ENCODE data around the gene NFE2L1. TPM values are rescaled to one million over a fixed set of nuclear protein-coding genes. Genes with fewer than 3 reads are reported as not detected.

Gene NFE2L1
- total RNA-seq, 5 donors from 2014 or later (not counting 1 experiment from before 2014, with no cell fraction given) = 30.3 to 61.6 (median 43.9) TPM

DNA sequence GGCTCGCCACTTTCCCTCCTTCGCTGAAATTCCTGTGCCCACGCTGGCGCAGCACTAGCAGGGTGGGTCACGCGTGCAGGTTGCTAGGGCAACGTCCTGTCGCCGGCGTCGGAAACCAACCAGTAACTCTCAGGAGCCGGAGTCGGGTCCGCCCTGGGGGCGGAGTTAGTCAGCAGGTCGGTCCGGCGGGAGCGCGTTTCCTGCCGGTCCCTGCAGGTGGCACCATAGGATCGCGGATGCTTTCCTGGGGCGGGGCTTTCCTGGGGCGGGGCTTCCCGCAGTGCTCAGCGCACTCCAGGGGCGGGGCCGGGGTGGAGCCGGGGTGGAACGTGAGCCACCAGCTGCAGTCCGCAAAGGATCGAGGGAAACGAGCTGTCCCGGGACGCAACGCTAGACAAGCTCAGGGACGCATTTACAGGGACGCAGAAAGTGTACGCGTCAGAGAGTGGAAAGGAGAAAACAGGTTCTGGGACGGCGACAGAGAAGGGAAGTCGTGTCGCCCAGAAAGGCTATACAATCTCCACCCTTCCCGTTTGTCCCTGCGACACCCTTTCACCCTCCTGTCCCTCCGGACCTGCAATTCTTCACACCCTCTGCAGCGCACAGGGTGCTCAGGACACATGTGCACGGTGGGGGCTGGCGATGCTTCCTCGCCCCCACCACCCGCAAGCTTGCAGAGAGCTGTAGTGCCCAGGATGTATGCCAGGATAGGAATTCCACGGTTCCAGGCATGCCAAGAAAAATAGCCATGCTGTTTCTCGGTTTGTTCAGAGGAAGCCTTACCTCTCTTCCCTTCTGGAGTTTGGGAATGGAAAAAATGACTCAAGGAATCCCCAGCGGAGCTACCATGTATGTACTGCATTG lies 22.9 kb upstream of the NFE2L1 start:
- Histone ChIP-seq H3K4me3 (ENCODE audit: control insufficient read depth in 1 of 2, extremely low read depth in 1 of 2, low read length in 1 of 2) (peak overlapping the region; percentile 49 to 84), H3K9me3 (no peaks in the 10 kb centered on the region), H3K27ac (ENCODE audit: low read length) (no peak overlapping the region), H3K4me1 (ENCODE audit: control insufficient read depth in 1 of 2, extremely low read depth in 1 of 2, insufficient read depth in 2 of 2, low read length in 2 of 2) (peaks cover 20 to 36% of the 10 kb centered on the region in 2 experiments), H3K36me3 (ENCODE audit: control insufficient read depth in 2 of 2, extremely low read depth in 1 of 2, insufficient read depth in 1 of 2, low read length in 1 of 2) (no peaks in the 10 kb centered on the region), H3K27me3 (replicated peaks in 1 of 2; ENCODE audit: control insufficient read depth in 2 of 2, extremely low read depth in 1 of 2, insufficient read depth in 2 of 2, low read length in 1 of 2) (peaks cover 0 to 68% of the 10 kb centered on the region in 2 experiments)
- ATAC-seq (replicated peaks in 1 of 4) = peak; percentile 90 to 95 (median 92)
- WGBS (ENCODE audit: insufficient coverage) = 0% methylated on average over 41 of the region's 56 CpGs
- peaks cover 28 to 35% (median 32%) of the 10 kb centered on the region in 3 donors for H3K4me1 Mint-ChIP-seq
- peak overlapping the region; percentile 81 to 90 for H3K27ac Mint-ChIP-seq
- peak; percentile 92 to 99 (median 97) for DNase-seq
- H3K27me3 Mint-ChIP-seq = peaks cover 32 to 34% of the 10 kb centered on the region in 2 donors
- ChIA-PET POLR2A (no interaction called here), CTCF (interaction anchor here (0.6 to 2.6 kb wide), 20 partner anchors 11 to 764 kb away, joined by 3 to 37 read pairs (median 4); partner anchors contain the start of genes NFE2L1 (in 1 of the 2) and PNPO (in 1 of the 2))
- no peaks in the 10 kb centered on the region for H3K9me3 Mint-ChIP-seq
- no peaks in the 10 kb centered on the region for H3K36me3 Mint-ChIP-seq
- H3K4me3 Mint-ChIP-seq = peak overlapping the region; percentile 79 to 90 (median 86)

DNA sequence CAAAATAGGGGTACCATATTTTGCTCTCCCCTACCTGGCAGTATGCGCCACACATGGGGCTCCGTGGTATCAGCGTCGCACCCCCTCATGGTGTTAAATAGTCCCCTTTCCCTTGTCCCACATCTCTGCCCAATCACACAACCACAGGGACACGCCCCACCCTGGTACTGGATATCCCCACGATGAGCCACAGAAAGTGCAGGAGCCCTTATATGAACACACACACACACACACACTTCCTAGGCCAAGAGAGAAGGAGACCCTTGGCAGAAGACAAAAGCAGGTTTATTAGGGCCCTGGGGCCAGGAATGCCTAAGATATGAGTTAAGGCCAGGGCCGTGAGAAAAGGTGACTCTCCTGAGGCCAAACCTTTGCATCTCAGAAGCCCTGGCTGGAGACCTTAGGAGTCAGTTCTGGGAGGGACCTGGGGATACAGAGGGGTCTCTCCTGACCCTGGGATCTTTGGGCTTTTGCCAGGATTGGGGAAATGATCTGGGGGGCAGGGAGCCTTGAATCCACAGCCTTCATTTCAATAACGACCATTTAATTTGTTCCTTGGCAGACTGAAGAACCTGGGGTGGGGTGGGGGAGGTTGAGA lies 22.2 kb upstream of the NFE2L1 start:
- peaks cover 20 to 36% of the 10 kb centered on the region in 2 experiments for H3K4me1 ChIP-seq (ENCODE audit: control insufficient read depth in 1 of 2, extremely low read depth in 1 of 2, insufficient read depth in 2 of 2, low read length in 2 of 2)
- WGBS (ENCODE audit: insufficient coverage) = 43% methylated on average over 7 of the region's 8 CpGs
- H3K27me3 Mint-ChIP-seq = peaks cover 37% of the 10 kb centered on the region in 2 donors

DNA sequence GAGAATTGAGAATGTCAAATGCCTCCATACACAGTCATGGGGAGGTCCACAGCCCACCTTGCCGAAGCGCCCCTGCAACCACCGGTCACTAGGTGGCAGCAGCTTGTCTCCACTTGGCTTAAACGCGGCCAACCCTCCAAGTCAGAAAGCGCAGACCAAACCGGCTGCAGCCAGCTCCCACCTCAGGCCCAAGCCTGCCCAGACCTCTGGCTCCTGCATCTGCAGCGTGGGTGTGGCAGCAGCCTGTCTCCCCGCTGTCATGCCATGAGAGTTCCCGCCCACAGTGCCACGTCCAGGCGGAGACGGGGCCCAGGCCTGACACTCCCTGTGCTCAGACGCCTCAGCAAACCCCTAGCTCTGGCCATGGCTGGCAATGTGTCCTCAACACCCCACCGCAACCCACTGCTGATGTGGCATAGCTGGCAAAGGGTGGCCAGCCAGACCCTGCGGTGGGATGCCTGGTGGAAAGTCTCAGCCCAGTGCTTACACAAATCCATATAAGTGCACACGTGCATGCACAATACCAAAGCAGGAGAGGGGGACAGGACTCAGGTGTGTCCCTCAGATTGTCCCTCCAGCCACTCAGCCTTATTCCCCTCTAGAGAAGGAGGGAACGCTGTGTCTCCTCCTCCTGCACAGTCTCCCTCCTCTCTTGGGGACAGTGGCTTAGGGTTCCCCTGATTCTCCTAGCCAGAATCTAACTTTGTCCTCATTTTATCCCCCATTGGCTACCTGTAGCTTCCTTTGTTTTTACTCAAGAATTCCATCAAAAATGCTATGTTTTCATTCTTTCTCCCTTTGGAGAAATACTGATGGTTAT lies 21.4 kb upstream of the NFE2L1 start:
- H3K9me3 Mint-ChIP-seq = no peaks in the 10 kb centered on the region
- H3K4me1 ChIP-seq (ENCODE audit: control insufficient read depth in 1 of 2, extremely low read depth in 1 of 2, insufficient read depth in 2 of 2, low read length in 2 of 2) = peaks cover 20 to 36% of the 10 kb centered on the region in 2 experiments
- no peak overlapping the region for H3K4me3 ChIP-seq (ENCODE audit: control insufficient read depth in 1 of 2, extremely low read depth in 1 of 2, low read length in 1 of 2)
- ChIA-PET CTCF (interaction anchor here (0.5 to 2.6 kb wide), 14 partner anchors 9 to 610 kb away, joined by 3 to 37 read pairs (median 5); partner anchors contain the start of gene NFE2L1 (in 1 of the 2)), POLR2A (no interaction called here)
- peak overlapping the region in 1 of 3 donors; percentile 90 for H3K4me3 Mint-ChIP-seq
- no peaks in the 10 kb centered on the region for H3K9me3 ChIP-seq
- H3K27me3 Mint-ChIP-seq = peaks cover 32 to 36% of the 10 kb centered on the region in 2 donors
- DNase-seq (peak; percentile 38 to 82 (median 62)), ATAC-seq (replicated peaks in 1 of 4) (no peak)
- WGBS (ENCODE audit: insufficient coverage) = 36% methylated on average over 15 of the region's 18 CpGs
- no peak overlapping the region for H3K27ac ChIP-seq (ENCODE audit: low read length)
- no peaks in the 10 kb centered on the region for H3K36me3 Mint-ChIP-seq
- peaks cover 28 to 35% (median 32%) of the 10 kb centered on the region in 3 donors for H3K4me1 Mint-ChIP-seq
- H3K27me3 ChIP-seq (replicated peaks in 1 of 2; ENCODE audit: control insufficient read depth in 2 of 2, extremely low read depth in 1 of 2, insufficient read depth in 2 of 2, low read length in 1 of 2) = peaks cover 0 to 65% of the 10 kb centered on the region in 2 experiments
- H3K27ac Mint-ChIP-seq = no peak overlapping the region
- H3K36me3 ChIP-seq (ENCODE audit: control insufficient read depth in 2 of 2, extremely low read depth in 1 of 2, insufficient read depth in 1 of 2, low read length in 1 of 2) = no peaks in the 10 kb centered on the region

More for the DNA sequence above, 22.2 kb upstream of the NFE2L1 start:
- POLR2A ChIA-PET = no interaction called here
- ATAC-seq (replicated peaks in 1 of 4) (no peak), DNase-seq (no peak)
- Mint-ChIP-seq H3K27ac (no peak overlapping the region), H3K9me3 (no peaks in the 10 kb centered on the region), H3K4me3 (peak overlapping the region; percentile 49 to 90 (median 79)), H3K4me1 (peaks cover 28 to 35% (median 32%) of the 10 kb centered on the region in 3 donors), H3K36me3 (no peaks in the 10 kb centered on the region)
- H3K9me3 ChIP-seq = no peaks in the 10 kb centered on the region
- peak overlapping the region in 1 of 2 donors; percentile 49 for H3K4me3 ChIP-seq (ENCODE audit: control insufficient read depth in 1 of 2, extremely low read depth in 1 of 2, low read length in 1 of 2)
- peaks cover 0 to 70% of the 10 kb centered on the region in 2 experiments for H3K27me3 ChIP-seq (replicated peaks in 1 of 2; ENCODE audit: control insufficient read depth in 2 of 2, extremely low read depth in 1 of 2, insufficient read depth in 2 of 2, low read length in 1 of 2)
- H3K27ac ChIP-seq (ENCODE audit: low read length) = no peak overlapping the region
- CTCF ChIA-PET = interaction anchor here (0.5 to 2.6 kb wide), 24 partner anchors 10 to 763 kb away, joined by 3 to 37 read pairs (median 4); partner anchors contain the start of genes NFE2L1 (in 1 of the 2) and PNPO (in 1 of the 2)
- no peaks in the 10 kb centered on the region for H3K36me3 ChIP-seq (ENCODE audit: control insufficient read depth in 2 of 2, extremely low read depth in 1 of 2, insufficient read depth in 1 of 2, low read length in 1 of 2)

DNA sequence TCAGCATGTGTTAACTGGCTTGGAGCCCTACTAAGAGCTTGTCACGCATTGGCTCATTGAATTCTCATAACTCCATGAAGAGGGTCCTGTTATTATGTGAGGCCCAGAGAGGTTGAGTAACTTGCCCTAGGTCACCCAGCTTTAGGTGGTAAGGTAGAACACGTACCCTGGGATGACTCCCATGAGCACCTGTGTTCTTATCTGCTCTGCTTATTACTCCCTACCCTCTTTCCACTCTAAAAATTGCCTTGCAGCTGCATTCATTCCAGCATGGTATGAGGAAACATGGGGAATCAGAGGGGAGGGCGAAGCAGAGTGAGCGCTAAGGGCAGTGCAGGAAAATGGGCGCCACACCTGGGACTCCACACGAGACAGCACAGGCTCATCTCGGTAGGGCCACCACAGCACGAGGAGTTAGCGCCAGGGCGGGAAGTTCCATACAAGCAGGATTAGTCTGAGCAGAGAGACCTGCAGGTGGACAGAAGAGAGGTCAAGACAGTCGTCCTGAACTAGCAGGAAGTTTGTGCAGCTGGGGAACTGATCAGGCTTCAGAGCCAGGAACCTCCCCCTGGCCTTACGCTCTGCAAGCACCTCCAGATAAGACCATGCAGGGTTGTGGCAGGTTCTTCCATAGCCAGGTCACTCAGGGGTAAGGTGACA lies 20.7 kb upstream of the NFE2L1 start:
- no peak for DNase-seq
- 92% methylated on average over 9 of the region's 12 CpGs for WGBS (ENCODE audit: insufficient coverage)
- peaks cover 28 to 35% (median 32%) of the 10 kb centered on the region in 3 donors for H3K4me1 Mint-ChIP-seq
- POLR2A ChIA-PET = no interaction called here
- Histone ChIP-seq H3K27me3 (replicated peaks in 1 of 2; ENCODE audit: control insufficient read depth in 2 of 2, extremely low read depth in 1 of 2, insufficient read depth in 2 of 2, low read length in 1 of 2) (peaks cover 0 to 68% of the 10 kb centered on the region in 2 experiments), H3K4me1 (ENCODE audit: control insufficient read depth in 1 of 2, extremely low read depth in 1 of 2, insufficient read depth in 2 of 2, low read length in 2 of 2) (peaks cover 20 to 36% of the 10 kb centered on the region in 2 experiments), H3K9me3 (no peaks in the 10 kb centered on the region), H3K4me3 (ENCODE audit: control insufficient read depth in 1 of 2, extremely low read depth in 1 of 2, low read length in 1 of 2) (no peak overlapping the region), H3K27ac (ENCODE audit: low read length) (no peak overlapping the region), H3K36me3 (ENCODE audit: control insufficient read depth in 2 of 2, extremely low read depth in 1 of 2, insufficient read depth in 1 of 2, low read length in 1 of 2) (no peaks in the 10 kb centered on the region)
- peaks cover 29 to 38% of the 10 kb centered on the region in 2 donors for H3K27me3 Mint-ChIP-seq
- H3K27ac Mint-ChIP-seq = no peak overlapping the region
- H3K9me3 Mint-ChIP-seq = no peaks in the 10 kb centered on the region
- ATAC-seq (replicated peaks in 1 of 4) = no peak
- H3K4me3 Mint-ChIP-seq = peak overlapping the region in 1 of 3 donors; percentile 90
- CTCF ChIA-PET = interaction anchor here (1.0 to 2.6 kb wide), 7 partner anchors 8 to 53 kb away, joined by 3 to 37 read pairs (median 5); partner anchors contain the start of gene NFE2L1 (in 1 of the 2)
- H3K36me3 Mint-ChIP-seq = no peaks in the 10 kb centered on the region

DNA sequence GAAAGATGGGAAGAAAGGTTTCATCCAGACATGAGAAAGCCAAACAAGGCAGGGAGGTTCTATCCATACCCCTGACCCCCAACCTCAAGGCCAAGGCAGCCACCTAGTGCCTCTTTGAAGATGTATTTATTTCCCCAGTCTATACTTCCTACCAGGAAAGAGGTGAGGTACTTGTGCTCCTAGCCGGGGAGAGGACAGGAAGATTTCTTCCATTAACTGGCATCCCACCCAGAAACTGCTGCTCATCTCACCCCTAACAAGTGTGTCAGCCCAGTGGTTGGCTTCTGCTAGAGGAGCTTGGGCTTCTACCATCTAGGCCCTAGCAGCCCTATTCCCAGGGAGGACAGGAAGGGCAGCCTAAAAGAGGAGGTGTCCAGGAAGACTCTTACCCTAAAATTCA lies 19.4 kb upstream of the NFE2L1 start:
- POLR2A ChIA-PET = no interaction called here
- peaks cover 28 to 43% of the 10 kb centered on the region in 2 donors for H3K27me3 Mint-ChIP-seq
- 100% methylated on average over 1 of the region's 1 CpG for WGBS (ENCODE audit: insufficient coverage)
- H3K9me3 Mint-ChIP-seq = no peaks in the 10 kb centered on the region
- no peak overlapping the region for H3K27ac ChIP-seq (ENCODE audit: low read length)
- H3K36me3 ChIP-seq (ENCODE audit: control insufficient read depth in 2 of 2, extremely low read depth in 1 of 2, insufficient read depth in 1 of 2, low read length in 1 of 2) = no peaks in the 10 kb centered on the region
- no peaks in the 10 kb centered on the region for H3K9me3 ChIP-seq
- no peak overlapping the region for H3K27ac Mint-ChIP-seq
- H3K36me3 Mint-ChIP-seq = no peaks in the 10 kb centered on the region
- H3K4me3 ChIP-seq (ENCODE audit: control insufficient read depth in 1 of 2, extremely low read depth in 1 of 2, low read length in 1 of 2) = no peak overlapping the region
- H3K4me3 Mint-ChIP-seq = no peak overlapping the region
- H3K4me1 Mint-ChIP-seq = peaks cover 25 to 27% (median 26%) of the 10 kb centered on the region in 3 donors
- ATAC-seq (replicated peaks in 1 of 4) (no peak), DNase-seq (no peak)
- H3K4me1 ChIP-seq (ENCODE audit: control insufficient read depth in 1 of 2, extremely low read depth in 1 of 2, insufficient read depth in 2 of 2, low read length in 2 of 2) = peaks cover 14 to 29% of the 10 kb centered on the region in 2 experiments
- CTCF ChIA-PET = no interaction called here
- H3K27me3 ChIP-seq (replicated peaks in 1 of 2; ENCODE audit: control insufficient read depth in 2 of 2, extremely low read depth in 1 of 2, insufficient read depth in 2 of 2, low read length in 1 of 2) = peaks cover 0 to 68% of the 10 kb centered on the region in 2 experiments

All from T-cell (primary cell).